ENCODE measurements around the gene LIN28A. TPM values are rescaled to one million over a fixed set of nuclear protein-coding genes. Genes with fewer than 3 reads are reported as not detected.

The LIN28A gene
- total RNA-seq, 2 donors from 2014 or later: not detected

DNA sequence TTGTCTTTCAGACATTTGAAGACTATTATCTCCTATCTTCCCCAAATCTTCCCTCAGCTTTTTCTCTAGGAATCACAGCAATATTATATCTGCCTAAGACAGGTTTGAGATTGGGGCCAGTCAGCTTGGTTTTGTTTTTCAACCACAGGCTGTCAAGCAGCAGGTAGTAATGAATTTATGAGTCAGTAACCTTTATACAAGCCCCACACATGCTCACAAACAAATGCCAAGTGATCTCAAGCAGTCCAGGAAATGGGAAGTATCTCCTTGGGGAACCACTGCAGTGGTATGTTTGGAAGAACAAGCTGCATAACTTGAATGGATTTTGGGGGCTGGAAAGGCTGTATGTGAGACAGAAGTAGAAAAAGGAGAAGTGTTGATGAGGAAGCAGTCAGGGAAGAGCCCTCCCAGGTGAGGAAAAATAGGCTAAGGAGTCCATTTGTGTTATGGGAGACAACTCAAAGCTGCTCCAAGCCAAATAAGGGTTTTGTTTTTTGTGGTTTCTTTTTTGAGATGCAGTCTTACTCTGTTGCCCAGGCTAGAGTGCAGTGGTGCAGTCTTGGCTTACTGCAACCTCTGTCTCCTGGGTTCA lies 23.6 kb downstream of the LIN28A start:
- H3K4me3 ChIP-seq: no peak overlapping the region
- peaks cover 11 to 27% of the 10 kb centered on the region in 2 donors for H3K4me1 ChIP-seq (ENCODE audit: control insufficient read depth in 1 of 2, low read depth in 2 of 2)
- ATAC-seq (ENCODE audit: insufficient number of reproducible peaks, low FRiP score, low read depth) (no peak), DNase-seq (ENCODE audit: low spot score) (no peak)
- H3K27me3 ChIP-seq (replicated peaks; ENCODE audit: insufficient read depth): no peaks in the 10 kb centered on the region
- no peak overlapping the region for H3K27ac ChIP-seq
- TF ChIP-seq, protein P1, sequence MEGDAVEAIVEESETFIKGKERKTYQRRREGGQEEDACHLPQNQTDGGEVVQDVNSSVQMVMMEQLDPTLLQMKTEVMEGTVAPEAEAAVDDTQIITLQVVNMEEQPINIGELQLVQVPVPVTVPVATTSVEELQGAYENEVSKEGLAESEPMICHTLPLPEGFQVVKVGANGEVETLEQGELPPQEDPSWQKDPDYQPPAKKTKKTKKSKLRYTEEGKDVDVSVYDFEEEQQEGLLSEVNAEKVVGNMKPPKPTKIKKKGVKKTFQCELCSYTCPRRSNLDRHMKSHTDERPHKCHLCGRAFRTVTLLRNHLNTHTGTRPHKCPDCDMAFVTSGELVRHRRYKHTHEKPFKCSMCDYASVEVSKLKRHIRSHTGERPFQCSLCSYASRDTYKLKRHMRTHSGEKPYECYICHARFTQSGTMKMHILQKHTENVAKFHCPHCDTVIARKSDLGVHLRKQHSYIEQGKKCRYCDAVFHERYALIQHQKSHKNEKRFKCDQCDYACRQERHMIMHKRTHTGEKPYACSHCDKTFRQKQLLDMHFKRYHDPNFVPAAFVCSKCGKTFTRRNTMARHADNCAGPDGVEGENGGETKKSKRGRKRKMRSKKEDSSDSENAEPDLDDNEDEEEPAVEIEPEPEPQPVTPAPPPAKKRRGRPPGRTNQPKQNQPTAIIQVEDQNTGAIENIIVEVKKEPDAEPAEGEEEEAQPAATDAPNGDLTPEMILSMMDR (IDR thresholded peaks at IDR 0.05): no peak
- H3K36me3 ChIP-seq: peaks cover 24% of the 10 kb centered on the region
- H3K9me3 ChIP-seq: no peaks in the 10 kb centered on the region

DNA sequence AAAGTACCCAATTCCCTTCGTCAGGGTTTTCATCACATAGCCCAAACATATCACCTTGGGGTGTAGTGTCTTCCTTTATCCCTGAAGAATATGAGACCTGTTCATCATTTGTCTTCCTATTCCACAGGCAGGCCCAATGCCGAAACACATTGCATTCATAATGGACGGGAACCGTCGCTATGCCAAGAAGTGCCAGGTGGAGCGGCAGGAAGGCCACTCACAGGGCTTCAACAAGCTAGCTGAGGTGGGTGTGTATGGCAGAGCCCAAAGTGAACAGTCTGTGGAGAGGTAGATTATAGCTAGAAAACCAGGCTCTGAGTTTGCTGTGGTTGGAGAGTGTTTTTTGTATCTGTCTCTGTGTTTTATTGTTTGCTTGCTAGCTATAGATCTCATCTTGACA lies 27.4 kb downstream of the LIN28A start:
- H3K27me3 ChIP-seq (replicated peaks; ENCODE audit: insufficient read depth): no peaks in the 10 kb centered on the region
- no peaks in the 10 kb centered on the region for H3K9me3 ChIP-seq
- H3K36me3 ChIP-seq: peaks cover 40% of the 10 kb centered on the region
- H3K4me1 ChIP-seq (ENCODE audit: control insufficient read depth in 1 of 2, low read depth in 2 of 2): peaks cover 7 to 15% of the 10 kb centered on the region in 2 donors
- H3K4me3 ChIP-seq: no peak overlapping the region
- ATAC-seq (ENCODE audit: insufficient number of reproducible peaks, low FRiP score, low read depth) (no peak), DNase-seq (ENCODE audit: low spot score) (no peak)
- TF ChIP-seq, protein P1 (IDR thresholded peaks at IDR 0.05): no peak
- no peak overlapping the region for H3K27ac ChIP-seq

DNA sequence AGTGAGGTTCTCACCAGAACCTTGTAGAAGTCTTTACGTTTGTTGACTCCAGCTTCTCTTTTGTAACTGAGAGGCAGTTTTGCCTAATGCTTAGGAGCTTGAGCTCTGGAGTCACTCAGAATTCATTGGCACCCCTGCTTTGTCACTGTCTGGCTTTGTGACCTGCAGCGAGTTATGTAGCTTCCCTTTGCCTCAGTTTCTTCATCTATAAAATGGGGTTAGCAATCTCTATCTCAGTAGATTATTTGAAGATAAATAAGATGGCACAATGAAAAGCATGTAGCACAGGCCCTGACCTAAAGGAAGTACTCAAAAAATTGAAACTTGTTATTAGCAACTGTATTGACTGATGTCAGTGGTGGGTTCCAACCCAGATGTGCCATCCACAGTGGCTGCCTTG lies 29.6 kb downstream of the LIN28A start:
- no peak for DNase-seq (ENCODE audit: low spot score)

DNA sequence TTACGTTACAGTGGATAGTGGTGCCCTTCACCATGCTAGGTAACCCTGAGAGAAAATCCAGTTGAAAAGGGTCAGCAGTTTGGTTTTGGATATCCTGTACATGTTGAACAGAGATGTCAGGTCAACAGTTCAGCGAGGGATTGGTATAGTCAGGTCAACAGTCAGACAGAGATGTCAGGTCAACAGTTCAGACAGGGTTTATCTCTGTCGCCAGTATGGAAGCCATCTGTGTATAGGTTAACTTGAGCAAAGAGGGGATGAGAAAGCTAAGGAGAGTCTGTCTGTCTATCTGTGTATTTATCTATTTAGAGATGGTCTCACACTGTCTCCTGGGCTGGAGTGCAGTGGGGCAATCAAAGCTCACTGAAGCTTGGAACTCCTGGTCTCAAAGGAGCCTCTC lies 39.3 kb downstream of the LIN28A start:
- Histone ChIP-seq H3K27me3 (replicated peaks; ENCODE audit: insufficient read depth) (no peaks in the 10 kb centered on the region), H3K4me3 (no peak overlapping the region), H3K9me3 (no peaks in the 10 kb centered on the region), H3K27ac (no peak overlapping the region), H3K36me3 (peaks cover 26% of the 10 kb centered on the region), H3K4me1 (ENCODE audit: control insufficient read depth in 1 of 2, low read depth in 2 of 2) (no peaks in the 10 kb centered on the region)
- DNase-seq (ENCODE audit: low spot score) (no peak), ATAC-seq (ENCODE audit: insufficient number of reproducible peaks, low FRiP score, low read depth) (no peak)
- TF ChIP-seq, protein P1 (IDR thresholded peaks at IDR 0.05): no peak

More for the DNA sequence above, 29.6 kb downstream of the LIN28A start:
- peaks cover 50% of the 10 kb centered on the region for H3K36me3 ChIP-seq
- no peak overlapping the region for H3K4me3 ChIP-seq
- no peaks in the 10 kb centered on the region for H3K27me3 ChIP-seq (replicated peaks; ENCODE audit: insufficient read depth)
- TF ChIP-seq, protein P1 (IDR thresholded peaks at IDR 0.05): no peak
- no peaks in the 10 kb centered on the region for H3K9me3 ChIP-seq
- no peaks in the 10 kb centered on the region for H3K4me1 ChIP-seq (ENCODE audit: control insufficient read depth in 1 of 2, low read depth in 2 of 2)
- ATAC-seq (ENCODE audit: insufficient number of reproducible peaks, low FRiP score, low read depth): no peak
- no peak overlapping the region for H3K27ac ChIP-seq

DNA sequence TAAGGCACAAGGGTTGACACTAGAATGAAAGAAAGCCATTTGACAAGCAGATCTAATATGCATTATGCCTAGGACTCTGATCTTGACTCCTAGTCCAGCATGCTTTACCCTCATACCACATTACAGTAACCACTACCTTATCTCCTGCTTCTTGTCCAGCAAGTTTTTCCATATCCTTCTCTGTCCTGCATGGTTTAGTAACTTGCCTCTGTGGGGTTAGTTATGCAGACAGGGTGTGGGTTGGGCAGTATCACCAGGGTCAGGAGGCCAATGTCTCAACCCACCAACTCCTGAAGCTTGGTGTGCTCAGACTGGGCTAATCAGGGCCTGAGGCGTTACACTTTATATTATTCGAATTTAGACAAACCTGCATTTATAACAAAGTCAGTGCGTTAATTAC lies 40.3 kb downstream of the LIN28A start:
- no peaks in the 10 kb centered on the region for H3K27me3 ChIP-seq (replicated peaks; ENCODE audit: insufficient read depth)
- DNase-seq (ENCODE audit: low spot score): no peak
- no peaks in the 10 kb centered on the region for H3K9me3 ChIP-seq
- H3K4me3 ChIP-seq: no peak overlapping the region
- no peaks in the 10 kb centered on the region for H3K4me1 ChIP-seq (ENCODE audit: control insufficient read depth in 1 of 2, low read depth in 2 of 2)
- H3K36me3 ChIP-seq: peaks cover 25% of the 10 kb centered on the region
- TF ChIP-seq, protein P1 (IDR thresholded peaks at IDR 0.05): no peak
- H3K27ac ChIP-seq: no peak overlapping the region
- ATAC-seq (ENCODE audit: insufficient number of reproducible peaks, low FRiP score, low read depth): no peak
